ENCODE results near the gene OXER1.

Gene OXER1

DNA sequence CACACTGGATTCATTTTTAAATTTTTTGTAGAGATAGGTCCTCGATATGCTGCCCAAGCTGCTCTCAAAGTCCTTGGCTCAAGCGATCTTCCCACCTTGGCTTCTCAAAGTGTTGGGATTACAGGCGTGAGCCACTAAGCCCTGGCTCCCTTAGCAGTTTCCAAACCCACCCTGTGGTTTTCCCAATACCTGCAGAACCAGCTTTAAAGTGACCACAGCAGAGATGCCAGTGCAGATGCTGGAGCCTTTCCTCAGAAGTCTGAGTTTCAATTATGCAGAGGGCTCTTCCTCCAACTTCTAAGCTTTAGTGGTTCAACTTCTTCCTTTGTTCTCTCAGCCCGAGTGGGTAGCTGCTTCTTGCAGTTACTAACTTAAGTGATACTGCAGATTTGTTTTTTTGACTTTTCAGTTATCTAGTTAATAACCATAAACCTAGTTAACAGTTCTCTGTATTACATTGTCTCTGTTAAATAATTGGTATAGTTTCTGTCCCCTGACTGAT lies 36.6 kb upstream of the OXER1 start:
- H3K4me3 ChIP-seq (ENCODE audit: low read length), result no peak overlapping the region
- no peak for TF ChIP-seq CTCF (IDR thresholded peaks at IDR 0.05; ENCODE audit: insufficient read depth, low read depth, low read length, missing control alignments)
- DNase-seq (ENCODE audit: low read depth), result no peak

- no peak overlapping the region for H3K4me3 ChIP-seq (ENCODE audit: low read length)
- TF ChIP-seq CTCF (IDR thresholded peaks at IDR 0.05; ENCODE audit: insufficient read depth, low read depth, low read length, missing control alignments), result no peak
- DNase-seq (ENCODE audit: low read depth), result no peak
Observed at GRCh38 chr2:42799881-42800280, 35.9 kb upstream of the OXER1 start.

DNA sequence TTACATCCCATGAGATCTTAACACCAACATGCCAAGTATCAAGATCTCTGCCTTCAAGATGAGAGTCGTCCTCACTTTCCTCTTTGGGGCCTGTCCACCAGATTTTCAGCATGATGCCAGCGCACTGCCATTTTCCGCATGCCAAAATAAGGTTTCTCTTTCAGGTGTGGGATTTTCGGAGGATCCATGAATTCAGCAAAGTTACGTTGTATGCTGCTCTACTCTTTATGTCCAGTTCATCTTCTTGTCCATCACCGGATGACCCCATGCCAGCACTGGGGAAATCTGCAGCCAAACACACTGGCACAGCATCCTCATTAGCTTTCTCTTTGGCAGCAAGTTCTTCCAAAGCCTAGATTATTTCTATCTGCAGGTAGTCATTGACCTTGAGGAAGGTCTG lies 33.3 kb upstream of the OXER1 start:
- no peak for DNase-seq (ENCODE audit: low read depth)
- TF ChIP-seq CTCF (IDR thresholded peaks at IDR 0.05; ENCODE audit: insufficient read depth, low read depth, low read length, missing control alignments), result no peak
- no peak overlapping the region for H3K4me3 ChIP-seq (ENCODE audit: low read length)

GRCh38 chr2:42796427-42797248 lies 32.7 kb upstream of the OXER1 start:
- TF ChIP-seq CTCF (IDR thresholded peaks at IDR 0.05; ENCODE audit: insufficient read depth, low read depth, low read length, missing control alignments), result no peak
- DNase-seq (ENCODE audit: low read depth), result no peak
- H3K4me3 ChIP-seq (ENCODE audit: low read length), result no peak overlapping the region

DNA sequence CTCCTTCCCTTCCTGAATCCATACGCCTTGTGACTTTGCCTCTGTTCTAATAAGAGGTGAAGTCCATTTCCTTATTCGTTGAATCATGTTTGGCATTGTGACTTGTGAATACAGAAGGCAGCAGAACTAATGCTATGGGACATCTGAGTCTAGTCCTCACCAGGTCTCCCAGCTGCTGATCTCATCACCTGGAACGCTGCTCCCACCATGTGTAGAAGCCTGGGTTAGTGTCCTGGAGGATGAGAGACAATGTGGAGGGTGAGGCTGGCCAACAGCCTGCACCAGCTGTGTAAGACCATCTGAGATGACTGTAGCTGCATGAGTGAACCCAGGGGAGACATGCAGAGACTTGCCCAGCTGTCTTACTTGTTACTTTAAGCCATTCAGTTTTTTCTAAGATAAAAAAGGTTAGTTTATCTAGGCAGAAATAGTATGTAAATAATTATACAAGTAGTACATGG lies 31.9 kb upstream of the OXER1 start:
- no peak for TF ChIP-seq CTCF (IDR thresholded peaks at IDR 0.05; ENCODE audit: insufficient read depth, low read depth, low read length, missing control alignments)
- H3K4me3 ChIP-seq (ENCODE audit: low read length), result no peak overlapping the region
- peak; percentile 93 for DNase-seq (ENCODE audit: low read depth)

- TF ChIP-seq CTCF (IDR thresholded peaks at IDR 0.05; ENCODE audit: insufficient read depth, low read depth, low read length, missing control alignments), result no peak
- no peak overlapping the region for H3K4me3 ChIP-seq (ENCODE audit: low read length)
- DNase-seq (ENCODE audit: low read depth), result no peak
Observed at GRCh38 chr2:42795275-42795674, 31.3 kb upstream of the OXER1 start.

Data from epithelial cell of esophagus (primary cell).